Erythroblast (primary cell): Measurements from ENCODE around the gene SLC1A4.

Experiments
- GATA1 ChIP-seq: IDR thresholded peaks from 2 replicates; pipeline ENCODE4 v1.6.1; 2011; ENCODE audit warnings: low read depth, mild to moderate bottlenecking, control low read depth, low read length, moderate library complexity
- POLR2A ChIP-seq: IDR thresholded peaks from 2 replicates; pipeline ENCODE4 v1.6.1; 2011; ENCODE audit warnings: mild to moderate bottlenecking, low read length

DNA sequence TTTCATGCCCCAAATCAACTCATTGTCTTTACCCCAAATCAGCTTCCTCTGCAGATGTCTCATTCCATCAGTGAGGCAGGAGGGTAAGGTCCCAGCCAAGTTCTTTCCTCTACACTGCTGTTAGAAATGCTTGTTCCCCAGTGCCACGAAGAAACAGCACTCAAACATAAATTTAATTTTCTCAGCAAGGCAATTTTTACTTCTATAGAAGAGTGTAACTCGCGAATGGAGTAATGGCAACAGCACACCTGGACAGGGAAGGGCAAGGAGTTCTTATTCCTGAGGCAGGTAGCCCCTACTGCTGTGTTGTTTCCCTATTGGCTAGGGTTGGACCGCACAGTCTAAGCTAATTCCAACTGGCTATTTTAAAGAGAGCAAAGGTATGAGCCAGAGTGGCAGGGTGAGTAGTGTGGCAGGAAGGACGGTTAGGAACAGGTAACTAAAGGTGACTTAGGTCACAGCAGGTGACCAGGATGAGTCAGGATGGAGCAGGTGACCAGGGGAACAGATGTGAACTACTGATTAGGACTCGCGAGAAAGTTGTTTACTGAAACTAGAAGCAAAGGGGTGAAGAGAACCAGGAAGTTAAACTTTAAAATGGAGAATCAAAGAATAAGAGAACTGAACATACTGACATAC, 55.0 kb downstream of the SLC1A4 start:
- no peak for TF ChIP-seq POLR2A
- TF ChIP-seq GATA1, result no peak
